Stimulated activated CD4-positive, alpha-beta T cell treated with anti-CD3 and anti-CD28 coated beads, Interleukin-12 subunit alpha, Interleukin-12 subunit beta, amount 100 ng/mL, for 48 hours (primary cell): Measurements from ENCODE around the gene SRI.
A peak's percentile ranks its signal among the peaks of the same experiment; 100 is the strongest.
"Not testable (repeated sequence)": the region's sequence is repeated elsewhere in the genome, so short reads cannot be mapped to it uniquely, and the experiment has no call there.

Source experiments
- DNase-seq, 3 donors: peaks; one replicate each; pipeline ENCODE4 v3.0.0-alpha.2; 2020; ENCODE audit warnings: low read depth in 2 of 3, low spot score in 1 of 3

Gene SRI

DNA sequence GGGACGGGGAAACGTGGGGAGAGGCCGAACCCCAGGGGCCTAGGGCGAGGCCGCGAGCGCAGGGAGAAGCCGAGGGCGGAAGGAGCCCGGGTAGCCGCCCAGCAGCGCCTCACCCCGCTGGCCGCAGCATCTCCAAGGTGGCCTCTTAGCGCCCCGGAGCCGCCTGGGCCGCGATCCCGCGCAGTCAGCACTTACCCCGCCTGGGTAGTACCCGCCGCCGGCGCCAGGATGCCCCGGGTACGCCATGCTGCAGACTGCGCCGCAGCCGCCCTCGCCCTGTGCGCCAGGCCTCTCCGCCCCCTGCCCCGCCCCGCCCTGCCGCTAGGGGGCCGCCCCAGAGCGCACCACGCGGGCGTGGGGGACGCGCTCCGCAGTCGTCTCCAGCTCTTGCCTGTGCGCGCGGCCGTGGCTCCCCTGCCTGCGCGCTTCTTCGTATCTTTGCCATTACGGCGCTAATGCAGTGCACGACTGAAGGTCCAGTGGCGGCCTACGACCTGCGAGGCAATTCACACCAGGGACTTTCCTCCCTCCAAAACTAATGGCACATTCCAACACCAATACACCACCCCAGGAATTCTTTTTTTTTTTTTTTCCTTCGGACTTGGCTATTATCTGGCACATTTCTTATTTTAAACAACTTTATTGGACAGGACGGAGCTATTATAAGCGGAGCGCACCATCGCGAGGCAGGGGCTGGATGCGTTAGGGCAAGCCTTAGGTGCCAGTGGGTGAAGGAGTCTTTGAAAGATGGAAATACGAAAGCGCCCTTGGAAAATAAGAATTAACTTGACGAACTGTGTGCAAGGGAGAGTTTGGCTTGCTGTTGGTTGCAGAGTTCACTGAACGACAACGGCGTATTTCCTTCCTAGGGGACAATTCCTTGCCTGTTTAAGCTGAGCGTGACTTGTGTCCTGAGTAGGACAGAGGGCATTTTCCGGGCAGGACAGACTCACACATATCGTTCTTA is at the start of gene SRI:
TSS of gene SRI (minus strand) at position 258 of the 967 bp plus-strand sequence. CDS start at position 246, 12 bp downstream.
- peak; percentile 78 to 86 (median 79) for DNase-seq

DNA sequence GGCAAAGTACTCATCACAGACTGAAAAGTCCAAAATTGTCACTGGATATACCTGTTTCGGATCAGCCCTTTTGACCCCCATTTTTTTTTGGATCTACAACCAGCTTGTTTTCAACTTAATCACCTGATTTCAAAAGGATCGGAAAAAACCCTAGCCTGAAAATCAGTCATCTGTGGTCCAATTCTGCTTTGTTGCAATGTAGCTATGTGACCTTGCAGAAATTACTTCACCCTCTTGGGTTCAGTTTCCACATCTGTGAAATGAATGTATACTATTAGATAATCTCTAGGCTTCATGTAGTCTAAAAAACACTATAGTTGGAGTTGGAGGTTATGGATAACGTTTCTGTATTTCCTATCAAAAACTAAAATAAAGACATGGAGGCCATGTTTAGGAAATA is 49.7 kb upstream of the SRI start:
- no peak for DNase-seq

DNA sequence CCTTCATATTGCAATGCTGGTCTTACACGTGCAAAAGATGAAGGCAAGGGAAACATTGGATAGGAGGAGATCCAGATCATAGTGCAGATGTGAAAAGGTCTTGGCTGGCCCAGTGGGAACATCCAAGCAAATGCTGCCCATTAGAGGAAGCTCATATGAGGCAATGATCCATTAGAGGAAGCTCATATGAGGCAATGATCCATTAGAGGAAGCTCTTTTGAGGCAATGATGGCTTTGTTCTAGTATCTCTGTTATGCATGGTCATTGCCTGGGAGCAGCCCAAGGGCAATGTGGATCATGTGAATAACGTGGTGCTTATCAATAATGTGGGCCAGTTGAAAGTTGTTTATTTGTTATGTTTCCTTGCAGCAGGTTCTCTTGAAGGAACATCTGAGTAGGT is 49.0 kb upstream of the SRI start:
- DNase-seq, result no peak

DNA sequence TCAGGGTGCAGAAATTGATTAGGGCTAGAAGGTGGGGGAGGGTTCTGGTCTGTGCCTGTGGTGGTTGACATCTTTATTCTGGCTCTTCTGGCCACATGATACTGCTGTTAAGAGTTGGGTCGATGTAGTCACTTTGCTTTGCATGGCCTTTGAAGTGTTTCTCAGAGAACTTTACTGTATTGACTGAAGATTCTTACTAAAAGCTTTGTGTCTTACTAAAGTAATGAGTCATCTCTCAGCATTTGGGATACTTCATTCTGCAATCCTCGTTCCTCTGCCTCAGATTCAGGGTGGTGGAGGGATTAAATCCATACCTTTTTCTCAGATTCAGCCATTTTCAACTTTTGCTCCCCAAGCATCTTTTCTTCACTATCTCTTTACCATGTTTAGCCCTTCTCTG is 48.2 kb upstream of the SRI start:
- no peak for DNase-seq

- DNase-seq, result no peak
Observed at GRCh38 chr7:88267421-88267820, 47.6 kb upstream of the SRI start.

DNA sequence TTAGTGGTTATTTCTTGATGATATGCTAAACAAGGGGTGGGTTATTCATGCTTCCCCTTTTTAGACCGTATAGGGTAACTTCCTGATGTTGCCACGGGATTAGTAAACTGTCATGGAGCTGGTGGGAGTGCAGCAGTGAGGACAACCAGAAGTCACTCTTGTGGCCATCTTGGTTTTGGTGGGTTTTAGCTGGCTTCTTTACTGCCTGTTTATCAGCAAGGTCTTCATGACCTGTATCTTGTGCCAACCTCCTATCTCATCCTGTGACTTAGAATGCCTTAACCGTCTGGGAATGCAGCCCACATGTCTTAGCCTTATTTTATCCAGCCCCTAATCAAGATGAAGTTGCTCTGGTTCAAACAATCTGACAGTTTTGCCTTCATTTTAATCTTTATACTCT is 45.1 kb upstream of the SRI start:
- not testable (repeated sequence) for DNase-seq

DNA sequence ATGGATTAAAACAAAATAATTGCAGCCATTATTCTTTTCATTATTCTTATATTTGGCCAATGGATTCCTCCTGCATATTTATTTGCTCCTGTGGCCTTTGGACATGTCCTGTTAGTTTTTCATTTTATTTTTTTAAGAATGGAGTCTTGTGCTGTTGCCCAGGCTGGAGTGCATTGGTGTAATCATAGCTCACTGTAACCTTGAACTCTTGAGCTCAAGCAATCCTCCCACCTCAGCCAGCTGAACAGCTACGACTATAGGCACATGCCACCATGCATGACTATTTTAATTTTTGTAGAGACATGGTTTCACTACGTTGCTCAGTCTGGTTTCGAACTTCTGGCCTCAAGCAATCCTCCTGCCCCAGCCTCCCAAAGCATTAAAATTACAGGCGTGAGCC is 42.7 kb upstream of the SRI start:
- DNase-seq, result no peak

DNA sequence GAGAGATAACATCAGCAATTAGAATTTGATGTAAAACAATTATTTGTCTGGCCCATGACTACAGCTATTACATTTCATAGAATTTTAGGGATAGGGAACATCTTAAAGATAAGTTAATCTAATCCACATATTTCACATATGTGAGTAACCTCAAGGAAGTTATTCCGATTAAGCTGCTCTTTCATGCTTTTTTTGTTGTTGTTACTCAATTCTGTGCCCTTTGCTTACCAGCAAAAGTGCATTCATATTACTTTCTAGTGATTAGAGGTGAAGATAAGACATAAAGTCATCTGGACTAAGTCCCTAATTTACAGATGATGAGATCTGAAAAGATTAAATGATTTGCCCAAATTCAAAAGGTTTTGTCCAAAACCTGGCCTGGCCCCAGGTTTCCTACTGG is 40.9 kb upstream of the SRI start:
- no peak for DNase-seq

DNA sequence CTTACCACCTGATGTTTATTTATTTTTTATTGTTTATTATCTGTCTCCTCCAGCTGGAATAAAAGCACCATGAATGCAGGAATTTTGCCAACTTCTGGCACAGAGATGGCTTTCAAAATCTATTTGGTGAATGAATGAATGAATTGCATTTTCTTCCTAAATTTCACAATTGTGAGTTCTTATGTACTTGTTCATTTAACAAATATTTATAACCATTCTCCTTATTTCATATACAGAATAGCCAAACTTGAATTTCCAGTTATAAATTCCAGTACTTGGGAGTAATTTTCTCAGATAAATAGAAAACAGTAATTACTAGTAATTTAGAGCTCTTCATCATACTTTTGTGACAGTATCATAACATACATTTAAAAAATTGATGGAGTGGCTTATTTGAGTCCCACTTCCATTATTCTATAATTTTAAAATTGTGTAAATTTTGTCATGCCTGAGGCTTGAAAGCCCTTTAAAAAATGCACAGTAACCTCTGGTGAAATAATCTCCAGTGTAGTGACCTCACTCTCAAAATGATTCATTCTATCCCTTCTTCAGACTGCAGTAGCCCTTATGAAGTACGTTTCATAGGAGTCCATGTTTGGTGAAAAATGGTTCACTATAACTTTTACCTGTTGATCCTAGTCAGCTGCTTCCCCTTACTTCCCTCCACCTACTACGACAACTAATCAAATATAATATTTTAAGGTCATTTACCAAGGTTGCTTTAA is 40.0 kb upstream of the SRI start:
- no peak for DNase-seq

GRCh38 chr7:88258296-88258695 is 38.5 kb upstream of the SRI start:
- DNase-seq, result not testable (repeated sequence)

DNA sequence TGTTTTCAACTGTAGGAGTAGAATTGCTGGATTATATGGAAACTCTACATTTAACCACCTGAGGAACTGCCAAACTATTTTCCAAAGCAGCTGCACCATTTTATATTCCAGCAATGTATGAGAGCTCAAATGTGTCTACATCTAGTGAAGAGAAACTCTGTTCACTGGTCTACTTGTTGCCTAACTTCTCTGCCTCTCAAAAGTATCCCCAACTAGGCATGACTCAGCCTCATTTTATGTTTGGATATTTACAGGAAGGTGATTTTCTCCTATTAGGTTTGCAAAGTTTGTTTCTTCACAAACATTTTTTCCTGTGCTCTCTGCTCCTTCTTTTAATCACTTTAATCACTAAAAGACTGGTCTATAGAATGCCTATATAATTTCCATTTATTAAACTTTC is 37.1 kb upstream of the SRI start:
- no peak for DNase-seq

DNA sequence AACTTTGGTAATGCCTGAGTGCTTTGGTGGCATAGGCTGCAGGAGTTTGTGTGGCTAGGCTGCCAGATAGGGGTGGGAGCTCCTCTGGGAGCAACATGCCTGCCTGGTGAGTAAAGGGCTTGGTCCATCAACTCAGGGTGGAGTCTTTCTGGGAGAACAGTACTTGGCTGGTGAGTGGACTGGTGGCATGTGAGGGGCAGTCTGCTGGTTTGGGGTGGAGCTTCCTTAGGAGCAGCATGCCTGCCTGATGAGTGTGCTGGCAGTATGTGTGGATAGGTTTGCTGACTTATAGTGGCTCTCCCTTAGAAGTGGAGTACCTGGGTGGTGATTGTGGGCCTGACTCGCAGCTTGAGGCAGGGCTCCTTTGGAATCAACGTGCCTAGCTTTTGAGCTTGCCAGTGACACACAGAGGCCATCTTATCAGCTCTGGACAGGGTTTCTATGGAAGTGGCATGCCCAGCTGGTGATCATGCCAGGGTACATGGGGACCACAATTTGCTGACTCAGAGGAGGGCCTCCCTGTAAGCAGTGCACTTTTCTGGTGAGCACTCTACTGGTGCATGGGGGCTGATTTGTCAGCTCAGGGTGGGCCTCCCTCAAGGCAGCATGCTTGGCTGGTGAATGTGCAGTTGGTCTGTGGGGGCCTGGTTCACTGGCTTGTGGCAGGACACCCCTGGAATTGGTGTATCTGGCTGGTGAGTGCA is 35.0 kb upstream of the SRI start:
- no peak for DNase-seq

DNA sequence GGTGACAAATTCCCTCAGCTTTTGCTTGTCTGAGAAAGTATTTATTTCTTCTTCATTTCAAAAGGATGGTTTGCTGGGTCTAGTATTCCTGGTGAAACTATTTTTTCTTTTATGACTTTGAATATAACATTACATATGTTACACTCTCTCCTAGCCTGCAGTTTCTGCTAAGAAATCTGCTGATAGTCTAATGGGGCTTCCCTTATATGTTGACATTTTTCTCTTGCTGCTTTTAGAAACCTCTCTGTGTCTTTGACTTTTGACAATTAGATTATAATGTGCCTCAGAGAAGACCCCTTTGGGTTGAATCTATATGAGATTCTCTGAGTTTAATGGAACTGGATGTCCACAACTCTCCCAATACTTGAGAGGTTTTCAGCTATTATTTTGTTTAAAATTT is 33.8 kb upstream of the SRI start:
- DNase-seq, result no peak

DNA sequence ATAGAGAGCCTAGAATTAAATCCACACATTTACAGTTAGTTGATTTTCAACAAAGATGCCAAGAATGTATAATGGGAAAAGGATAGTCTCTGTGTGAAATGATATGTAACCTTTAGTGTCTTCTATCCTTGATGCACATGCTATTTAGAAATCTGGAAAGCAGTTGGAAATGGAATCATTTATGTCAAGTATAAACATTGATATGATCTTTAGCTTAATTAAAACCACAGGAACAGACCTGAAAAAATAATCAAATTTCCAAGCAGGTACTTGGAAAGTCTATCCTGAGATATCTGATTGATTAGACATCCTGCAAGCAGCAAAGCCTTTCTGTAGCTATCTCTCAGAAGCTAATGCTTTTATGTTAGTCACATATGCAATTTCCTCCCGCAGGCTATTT is 24.4 kb upstream of the SRI start:
- no peak for DNase-seq

GRCh38 chr7:88243345-88243909 is 23.6 kb upstream of the SRI start:
- DNase-seq, result no peak

DNA sequence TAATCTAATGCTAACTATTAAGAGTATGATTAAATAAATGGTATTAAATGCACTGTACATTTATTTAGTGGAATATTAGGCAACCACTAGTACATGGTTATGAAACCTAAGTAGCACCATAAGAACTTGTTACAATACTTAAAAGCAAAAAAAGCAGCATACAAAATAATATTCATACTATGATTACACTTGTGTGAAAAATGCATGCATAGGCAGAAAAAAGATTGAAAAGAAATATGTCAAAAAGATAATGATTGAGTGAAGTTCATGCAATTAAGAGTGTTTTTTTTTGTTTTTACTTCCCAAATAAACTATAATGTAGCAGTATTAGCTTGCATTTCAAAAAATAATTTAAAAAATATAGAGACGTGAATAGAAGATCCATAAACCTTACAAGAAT is 20.0 kb upstream of the SRI start:
- no peak for DNase-seq

DNA sequence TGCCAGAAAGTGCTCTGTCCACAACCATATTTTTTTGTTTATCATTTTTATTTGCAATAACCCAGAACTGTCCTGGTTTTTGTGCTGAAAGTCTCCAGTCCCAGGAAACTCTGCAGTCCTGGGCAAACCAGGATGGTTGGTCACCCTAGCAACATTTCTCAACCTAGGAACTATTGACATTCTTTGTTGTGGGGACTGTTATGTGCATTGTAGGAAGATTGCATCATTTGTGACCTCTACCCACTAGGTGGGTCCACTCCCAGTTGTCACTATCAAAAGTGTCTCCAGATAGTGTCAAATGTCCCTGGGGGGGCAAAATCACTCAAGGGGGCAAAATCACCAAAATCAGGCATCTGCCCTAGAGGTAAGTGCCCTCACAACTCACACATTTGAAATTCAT is 14.0 kb upstream of the SRI start:
- DNase-seq, result no peak

- DNase-seq, result no peak
Observed at GRCh38 chr7:88230646-88231045, 10.8 kb upstream of the SRI start.

GRCh38 chr7:88229302-88229995 is 9.6 kb upstream of the SRI start:
- no peak for DNase-seq

GRCh38 chr7:88226886-88227516 is 7.2 kb upstream of the SRI start:
- no peak for DNase-seq
